DND-41 (cell line): ENCODE data around the gene MAST2.
A peak's percentile ranks its signal among the peaks of the same experiment; 100 is the strongest.

Experiments
- ATAC-seq: fragments of 200-7000 bp; cut with Tn5 transposase; 3 replicates; pipeline ENCODE4 v1.9.1; 2021; ENCODE audit warnings: low read depth; ENCODE audit not compliant: insufficient read depth
- DNase-seq: peaks from one replicate; pipeline ENCODE4 v3.0.0-alpha.2; 2020
- H2AFZ ChIP-seq: 2 replicates; pipeline ENCODE4 v1.6.0; 2012; ENCODE audit warnings: low read depth, low read length
- H3K27ac ChIP-seq: 2 replicates; pipeline ENCODE4 v1.5.1; 2012; ENCODE audit warnings: low read length, inconsistent platforms
- H3K27me3 ChIP-seq: fragments of 200-600 bp; sonication (generic); 2 replicates; pipeline ENCODE4 v1.6.0; 2012; ENCODE audit warnings: low read length, mild to moderate bottlenecking, inconsistent platforms; ENCODE audit not compliant: insufficient read depth, poor library complexity
- H3K36me3 ChIP-seq: 2 replicates; pipeline ENCODE4 v1.5.1; 2012; ENCODE audit warnings: low read length, inconsistent platforms; ENCODE audit not compliant: insufficient read depth
- H3K4me1 ChIP-seq: 2 replicates; pipeline ENCODE4 v1.5.1; 2012; ENCODE audit warnings: mild to moderate bottlenecking, low read length; ENCODE audit not compliant: insufficient read depth
- H3K4me2 ChIP-seq: 2 replicates; pipeline ENCODE4 v1.6.0; 2012; ENCODE audit warnings: mild to moderate bottlenecking, moderate library complexity, low read length, inconsistent platforms; ENCODE audit not compliant: insufficient read depth
- H3K4me3 ChIP-seq, 2 experiments: fragments of 200-600 bp in 1 of 2; shearing (Covaris generic) in 1 of 2; 2 replicates each; pipeline ENCODE4 v1.5.1; 2012 to 2016; ENCODE audit warnings: inconsistent platforms in 2 of 2, low read length in 2 of 2, mild to moderate bottlenecking in 2 of 2, low read depth in 1 of 2, moderate library complexity in 1 of 2
- H3K79me2 ChIP-seq: 2 replicates; pipeline ENCODE4 v1.6.0; 2012; ENCODE audit warnings: low read length, inconsistent platforms; ENCODE audit not compliant: insufficient read depth
- H3K9ac ChIP-seq: 2 replicates; pipeline ENCODE4 v1.6.0; 2012; ENCODE audit warnings: low read depth, mild to moderate bottlenecking, inconsistent platforms, low read length, moderate library complexity
- H3K9me3 ChIP-seq: 2 replicates; pipeline ENCODE4 v1.5.1; 2012; ENCODE audit warnings: low read length, moderate library complexity, mild to moderate bottlenecking, inconsistent platforms; ENCODE audit not compliant: insufficient read depth, severe bottlenecking
- H4K20me1 ChIP-seq: 2 replicates; pipeline ENCODE4 v1.6.0; 2012; ENCODE audit warnings: low read length; ENCODE audit not compliant: insufficient read depth
- CTCF ChIP-seq: IDR thresholded peaks from 2 replicates; pipeline ENCODE4 v1.5.1; 2012; ENCODE audit warnings: borderline replicate concordance, low read length, moderate library complexity, mild to moderate bottlenecking; ENCODE audit not compliant: poor library complexity, severe bottlenecking; ENCODE audit errors: extremely low read depth
- EZH2 ChIP-seq: IDR thresholded peaks from 3 replicates; pipeline ENCODE4 v1.6.1; 2012; ENCODE audit warnings: borderline replicate concordance, low read depth, mild to moderate bottlenecking, moderate library complexity, low read length, inconsistent platforms; ENCODE audit not compliant: severe bottlenecking

Gene MAST2

GRCh38 chr1:45765999-45766792 is 37.2 kb upstream of the MAST2 start:
- Histone ChIP-seq H3K79me2 (no peaks in the 10 kb centered on the region), H3K9ac (no peak overlapping the region), H3K27me3 (no peaks in the 10 kb centered on the region), H3K27ac (no peak overlapping the region), H3K36me3 (no peaks in the 10 kb centered on the region), H3K4me1 (no peaks in the 10 kb centered on the region), H4K20me1 (no peaks in the 10 kb centered on the region), H2AFZ (no peak overlapping the region), H3K4me2 (no peak overlapping the region), H3K4me3 (no peak overlapping the region), H3K9me3 (no peaks in the 10 kb centered on the region)
- TF ChIP-seq CTCF (no peak), EZH2 (no peak)
- no peak for ATAC-seq
- no peak for DNase-seq

- H3K9me3 ChIP-seq = no peaks in the 10 kb centered on the region
- ATAC-seq (no peak), DNase-seq (no peak)
- H2AFZ ChIP-seq = no peak overlapping the region
- H3K4me2 ChIP-seq = no peak overlapping the region
- no peak overlapping the region for H3K4me3 ChIP-seq
- H4K20me1 ChIP-seq = no peaks in the 10 kb centered on the region
- no peak overlapping the region for H3K27ac ChIP-seq
- no peaks in the 10 kb centered on the region for H3K4me1 ChIP-seq
- no peaks in the 10 kb centered on the region for H3K36me3 ChIP-seq
- H3K79me2 ChIP-seq = no peaks in the 10 kb centered on the region
- H3K9ac ChIP-seq = no peak overlapping the region
- TF ChIP-seq EZH2 (no peak), CTCF (no peak)
- no peaks in the 10 kb centered on the region for H3K27me3 ChIP-seq
Observed at GRCh38 chr1:45767035-45767434, 36.4 kb upstream of the MAST2 start.

- TF ChIP-seq EZH2 (no peak), CTCF (no peak)
- Histone ChIP-seq H3K27ac (no peak overlapping the region), H3K27me3 (no peaks in the 10 kb centered on the region), H4K20me1 (no peaks in the 10 kb centered on the region), H3K4me3 (no peak overlapping the region), H3K4me2 (no peak overlapping the region), H3K9me3 (no peaks in the 10 kb centered on the region), H3K9ac (no peak overlapping the region), H3K4me1 (no peaks in the 10 kb centered on the region), H2AFZ (no peak overlapping the region), H3K36me3 (no peaks in the 10 kb centered on the region), H3K79me2 (no peaks in the 10 kb centered on the region)
- ATAC-seq (peak; percentile 35; the same call in 1 of the 3 replicates), DNase-seq (no peak)
Observed at GRCh38 chr1:45769261-45769932, 34.0 kb upstream of the MAST2 start.
